ENCODE measurements around the gene TWF2.

DNA sequence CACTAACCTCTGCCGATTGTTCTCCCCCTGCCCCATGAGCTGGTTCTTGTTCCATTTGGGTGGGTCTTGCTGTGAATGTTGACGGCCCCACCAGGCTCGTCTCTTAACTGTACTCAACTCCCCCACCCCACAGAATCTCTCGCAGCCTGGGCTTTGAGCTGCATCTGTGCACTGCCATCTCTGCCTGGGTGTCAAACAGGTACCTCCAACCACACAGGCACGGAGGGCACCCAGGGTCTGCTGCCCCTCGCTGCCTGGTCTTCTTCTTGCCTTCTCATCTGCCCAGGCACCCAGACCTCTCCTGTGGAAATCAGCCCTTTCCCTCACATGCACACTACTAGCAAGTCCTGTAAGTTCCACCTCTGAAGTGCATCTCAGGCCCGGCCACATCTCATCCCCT, 23.6 kb downstream of the TWF2 start:
- TF ChIP-seq CTCF (IDR thresholded peaks at IDR 0.05; ENCODE audit: low read depth, low read length) (no peak), EZH2phosphoT487 (IDR thresholded peaks at IDR 0.05; ENCODE audit: low read depth) (no peak)

Data from OCI-LY3 (cell line).